ENCODE results near the gene PCBP3. TPM values are rescaled to one million over a fixed set of nuclear protein-coding genes. Genes with fewer than 3 reads are reported as not detected.
"Not testable (repeated sequence)": the region's sequence is repeated elsewhere in the genome, so short reads cannot be mapped to it uniquely, and the experiment has no call there.

PCBP3 gene
- total RNA-seq, 1 experiment from 2014 or later, result 24.1 TPM

DNA sequence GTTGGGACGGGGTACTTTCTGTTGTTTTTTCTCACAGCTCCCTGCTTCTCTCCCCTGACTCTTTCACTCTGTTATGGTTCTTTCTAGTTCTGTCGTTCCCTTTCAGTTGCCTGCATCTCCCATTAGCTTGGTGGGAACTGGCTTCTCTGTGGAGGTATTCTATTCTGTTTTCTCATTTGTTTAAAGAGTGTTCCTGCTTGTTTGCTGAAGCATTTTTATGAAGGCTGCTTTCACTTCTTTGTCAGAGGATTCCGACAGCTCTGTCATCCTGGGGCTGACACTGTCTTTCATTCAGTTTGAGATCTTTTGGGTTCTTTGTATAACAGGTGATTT, 242.0 kb downstream of the PCBP3 start:
- no peak for DNase-seq (ENCODE audit: extremely low read depth, low read depth)

DNA sequence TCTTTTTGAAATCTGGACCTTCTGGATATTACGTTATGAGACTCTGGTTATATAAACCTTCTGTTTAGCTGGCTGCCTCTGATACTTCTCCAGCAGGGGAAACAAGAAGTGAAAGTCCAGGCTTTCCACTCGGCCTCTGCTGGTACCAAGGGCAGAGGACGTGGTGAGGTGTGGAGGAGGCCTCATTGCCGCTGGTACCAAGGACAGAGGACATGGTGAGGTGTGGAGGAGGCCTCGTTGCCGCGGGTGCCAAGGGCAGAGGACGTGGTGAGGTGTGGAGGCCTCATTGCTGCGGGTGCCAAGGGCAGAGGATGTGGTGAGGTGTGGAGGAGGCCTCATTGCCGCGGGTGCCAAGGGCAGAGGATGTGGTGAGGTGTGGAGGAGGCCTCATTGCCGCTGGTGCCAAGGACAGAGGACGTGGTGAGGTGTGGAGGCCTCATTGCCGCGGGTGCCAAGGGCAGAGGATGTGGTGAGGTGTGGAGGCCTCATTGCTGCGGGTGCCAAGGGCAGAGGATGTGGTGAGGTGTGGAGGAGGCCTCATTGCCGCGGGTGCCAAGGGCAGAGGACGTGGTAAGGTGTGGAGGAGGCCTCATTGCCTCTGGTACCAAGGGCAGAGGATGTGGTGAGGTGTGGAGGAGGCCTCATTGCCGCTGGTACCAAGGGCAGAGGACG, 242.5 kb downstream of the PCBP3 start:
- DNase-seq (ENCODE audit: extremely low read depth, low read depth), result not testable (repeated sequence)

DNA sequence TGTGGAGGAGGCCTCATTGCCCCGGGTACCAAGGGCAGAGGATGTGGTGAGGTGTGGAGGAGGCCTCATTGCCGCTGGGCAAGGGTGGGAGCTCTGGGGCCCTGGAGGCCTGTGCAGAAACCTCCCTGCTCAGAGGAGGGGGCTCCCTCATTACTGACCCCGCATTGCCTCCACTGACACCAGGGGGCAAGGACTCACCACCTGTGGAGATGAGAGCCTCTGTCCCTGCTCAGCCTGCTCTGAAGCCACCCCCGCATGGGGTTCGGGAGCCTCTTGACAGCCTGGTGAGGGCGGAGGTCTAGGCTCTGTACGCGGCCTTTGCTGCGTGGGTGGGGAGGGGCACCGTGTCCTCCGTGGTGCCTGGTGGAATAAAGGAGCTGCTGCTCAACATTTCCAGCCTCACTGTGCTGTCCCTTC, 243.1 kb downstream of the PCBP3 start:
- DNase-seq (ENCODE audit: extremely low read depth, low read depth), result no peak

DNA sequence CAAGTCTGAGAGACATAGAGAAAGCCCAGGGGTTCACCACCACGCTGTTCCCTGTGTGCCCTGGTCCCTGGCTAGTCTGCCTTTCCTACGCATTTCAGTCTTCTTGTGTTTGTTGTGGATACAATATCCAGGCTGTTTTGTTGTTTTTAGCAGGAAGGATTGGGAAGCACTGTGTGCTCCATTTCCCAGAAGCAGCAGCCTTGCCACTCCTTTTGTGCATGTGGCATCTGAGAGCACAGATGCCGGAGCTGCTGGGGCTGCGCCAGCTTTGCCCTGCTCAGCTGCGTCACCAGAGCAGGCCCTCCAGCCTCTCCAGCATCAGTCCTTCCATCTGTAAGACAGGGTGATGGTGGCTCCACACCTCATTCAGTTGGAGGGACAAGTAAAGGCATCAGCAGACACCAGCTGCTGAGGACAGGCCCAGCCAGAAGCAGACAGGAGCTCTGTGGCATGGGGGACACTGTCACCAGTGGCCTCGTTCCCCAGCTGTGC, 243.6 kb downstream of the PCBP3 start:
- DNase-seq (ENCODE audit: extremely low read depth, low read depth), result no peak

DNA sequence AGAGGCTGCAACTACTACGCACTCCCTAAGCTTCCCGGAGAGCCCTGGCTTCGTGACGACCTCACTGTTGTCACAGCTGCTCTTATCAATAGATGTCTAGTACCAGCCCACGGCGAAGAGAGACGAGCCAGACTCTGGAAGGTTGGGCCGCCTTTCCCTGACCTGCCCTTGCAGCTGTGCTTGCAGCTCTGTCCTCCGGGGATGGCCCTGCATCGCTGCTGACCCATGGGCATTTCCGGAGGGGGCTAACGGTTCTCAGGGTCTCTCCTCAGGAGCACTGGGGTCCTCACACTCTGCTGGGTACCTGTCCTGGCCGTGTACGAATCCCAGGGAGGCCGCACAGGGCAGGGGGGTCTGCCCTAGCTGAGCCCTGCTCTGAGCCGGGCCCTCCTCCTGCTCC, 244.3 kb downstream of the PCBP3 start:
- no peak for DNase-seq (ENCODE audit: extremely low read depth, low read depth)

DNA sequence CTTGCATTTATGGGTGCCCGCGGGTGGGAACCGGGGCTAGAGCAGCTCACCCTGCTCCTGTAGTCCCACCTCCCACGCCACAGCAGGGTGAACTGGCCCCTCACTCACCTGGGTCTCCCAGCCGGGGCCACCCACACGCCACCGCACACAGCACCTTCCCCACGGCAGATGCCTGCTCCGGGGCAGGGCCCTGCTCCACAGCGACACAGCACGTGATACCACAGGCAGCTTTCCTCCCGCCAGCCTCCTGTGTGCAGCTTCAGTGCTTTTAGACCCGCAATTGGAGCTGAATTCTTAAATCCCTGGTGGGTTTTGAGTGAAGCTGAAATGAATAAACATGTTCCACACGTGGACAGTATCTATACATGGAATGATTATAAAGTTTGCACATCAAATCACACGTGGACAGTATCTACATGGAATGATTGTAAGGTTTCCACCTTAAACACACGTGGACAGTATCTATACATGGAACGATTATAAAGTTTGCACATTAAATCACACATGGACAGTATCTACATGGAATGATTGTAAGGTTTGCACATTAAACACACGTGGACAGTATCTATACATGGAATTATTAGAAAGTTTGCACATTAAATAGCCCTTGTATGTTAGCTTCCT, 245.0 kb downstream of the PCBP3 start:
- no peak for DNase-seq (ENCODE audit: extremely low read depth, low read depth)

DNA sequence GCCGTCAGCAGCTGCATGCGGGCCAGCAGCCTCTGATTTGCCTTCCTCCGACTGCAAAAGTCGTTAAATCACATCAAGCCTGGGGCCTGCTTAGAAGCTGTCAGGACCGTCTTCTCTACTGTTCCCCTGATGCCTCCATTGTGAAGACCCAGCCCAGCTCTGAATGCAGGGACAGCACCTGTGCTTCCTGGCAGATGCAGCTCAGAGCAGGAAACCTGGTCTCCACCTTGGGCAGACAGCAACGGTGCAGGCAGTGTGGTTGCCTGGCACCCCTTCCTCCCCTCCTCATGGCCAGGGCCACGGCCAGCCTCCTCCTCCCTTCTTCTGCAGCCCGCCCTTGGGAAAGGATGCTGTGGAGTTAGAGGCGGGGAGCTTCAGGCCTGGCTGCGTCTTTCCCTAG, 245.7 kb downstream of the PCBP3 start:
- DNase-seq (ENCODE audit: extremely low read depth, low read depth), result no peak

DNA sequence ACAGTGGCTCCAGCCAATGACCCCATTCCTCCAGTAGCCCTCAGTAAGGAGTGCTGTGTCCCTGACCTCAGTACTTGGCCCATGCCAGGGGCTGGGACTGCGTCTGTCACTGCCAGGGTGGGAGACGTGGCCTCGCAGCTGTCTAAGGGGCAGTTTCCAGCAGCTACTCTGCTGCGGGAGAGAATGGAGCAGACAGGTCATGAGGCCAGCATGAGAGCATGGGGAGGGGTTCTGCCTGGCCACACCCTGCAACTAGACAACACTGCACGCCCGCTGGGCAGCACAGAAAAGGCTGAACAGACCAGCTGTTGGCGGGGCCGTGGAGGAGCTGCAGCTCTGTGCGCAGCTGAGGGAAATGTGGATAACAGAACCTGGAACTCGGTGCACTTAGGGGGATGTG, 246.4 kb downstream of the PCBP3 start:
- DNase-seq (ENCODE audit: extremely low read depth, low read depth), result no peak

DNA sequence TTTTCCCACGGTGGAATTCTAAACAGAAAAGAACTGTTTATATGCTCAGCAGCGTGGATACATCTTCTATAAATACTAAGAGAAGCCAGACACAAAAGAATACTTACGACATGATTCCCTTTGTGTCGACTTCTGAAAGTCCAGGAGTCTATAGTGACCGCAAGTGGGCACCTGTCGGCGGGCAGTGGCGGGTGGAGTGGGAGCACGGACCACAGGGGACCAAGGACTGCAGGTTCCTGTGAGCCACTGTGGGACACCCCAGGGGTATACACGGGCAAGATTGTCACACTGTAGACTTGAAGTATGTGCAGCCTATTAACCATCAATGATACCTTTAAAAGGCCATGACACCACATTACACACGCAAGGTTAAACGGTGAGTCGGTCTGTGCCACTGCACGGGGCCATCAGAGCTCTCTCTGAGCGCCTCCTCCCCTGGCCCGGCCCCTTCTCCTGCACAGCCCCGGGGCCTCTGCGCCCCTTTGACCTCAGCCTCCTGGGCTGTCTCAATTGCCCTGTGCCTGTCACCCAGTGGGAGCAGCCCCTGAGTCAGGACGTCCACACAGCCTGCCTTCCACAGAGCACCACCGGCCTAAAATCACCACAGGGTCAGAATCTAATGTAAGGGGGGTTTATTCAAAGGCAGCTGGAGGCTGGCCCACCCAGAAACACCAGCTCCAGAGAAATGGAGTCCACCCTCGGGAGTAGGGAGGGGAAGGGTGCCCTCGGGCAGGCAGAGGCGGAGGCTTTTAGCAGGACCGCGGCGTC, 248.0 kb downstream of the PCBP3 start:
- DNase-seq (ENCODE audit: extremely low read depth, low read depth), result no peak

DNA sequence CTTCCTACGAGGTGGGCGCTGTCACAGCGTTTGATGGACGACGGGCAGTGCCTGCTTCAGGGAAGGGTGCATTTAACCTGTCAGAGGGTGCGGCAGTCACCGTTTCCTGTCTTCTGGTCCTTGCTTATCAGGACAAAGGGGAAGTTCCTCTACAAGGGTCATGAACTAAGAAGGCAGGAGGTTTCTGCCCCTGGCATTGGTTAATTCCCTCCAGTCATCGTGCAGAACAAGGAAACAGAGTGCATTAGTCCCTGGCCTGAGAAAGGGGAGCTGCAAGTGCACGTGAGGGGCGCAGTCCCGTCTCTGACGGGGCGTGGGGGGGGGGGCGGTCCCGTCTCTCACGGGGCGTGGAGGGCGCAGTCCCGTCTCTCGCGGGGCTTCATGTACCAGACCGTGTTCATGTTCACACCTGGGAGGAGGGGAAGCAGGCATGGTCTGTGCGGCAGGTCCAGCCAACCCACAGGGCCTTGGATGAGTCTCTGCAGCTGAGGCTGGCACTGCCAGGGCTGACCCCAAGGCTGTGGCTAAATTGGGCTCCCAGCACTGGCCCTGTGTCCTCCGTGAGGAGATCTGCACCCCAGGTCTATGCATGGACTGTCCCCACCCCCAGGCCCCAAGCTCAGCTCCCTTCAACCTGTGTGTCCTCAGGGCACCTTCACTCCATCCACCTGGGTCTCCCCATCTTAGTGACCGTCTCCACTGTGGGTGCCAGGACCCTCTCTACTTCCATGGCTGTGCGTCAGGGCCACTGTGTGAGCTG, 248.8 kb downstream of the PCBP3 start:
- DNase-seq (ENCODE audit: extremely low read depth, low read depth), result no peak

DNA sequence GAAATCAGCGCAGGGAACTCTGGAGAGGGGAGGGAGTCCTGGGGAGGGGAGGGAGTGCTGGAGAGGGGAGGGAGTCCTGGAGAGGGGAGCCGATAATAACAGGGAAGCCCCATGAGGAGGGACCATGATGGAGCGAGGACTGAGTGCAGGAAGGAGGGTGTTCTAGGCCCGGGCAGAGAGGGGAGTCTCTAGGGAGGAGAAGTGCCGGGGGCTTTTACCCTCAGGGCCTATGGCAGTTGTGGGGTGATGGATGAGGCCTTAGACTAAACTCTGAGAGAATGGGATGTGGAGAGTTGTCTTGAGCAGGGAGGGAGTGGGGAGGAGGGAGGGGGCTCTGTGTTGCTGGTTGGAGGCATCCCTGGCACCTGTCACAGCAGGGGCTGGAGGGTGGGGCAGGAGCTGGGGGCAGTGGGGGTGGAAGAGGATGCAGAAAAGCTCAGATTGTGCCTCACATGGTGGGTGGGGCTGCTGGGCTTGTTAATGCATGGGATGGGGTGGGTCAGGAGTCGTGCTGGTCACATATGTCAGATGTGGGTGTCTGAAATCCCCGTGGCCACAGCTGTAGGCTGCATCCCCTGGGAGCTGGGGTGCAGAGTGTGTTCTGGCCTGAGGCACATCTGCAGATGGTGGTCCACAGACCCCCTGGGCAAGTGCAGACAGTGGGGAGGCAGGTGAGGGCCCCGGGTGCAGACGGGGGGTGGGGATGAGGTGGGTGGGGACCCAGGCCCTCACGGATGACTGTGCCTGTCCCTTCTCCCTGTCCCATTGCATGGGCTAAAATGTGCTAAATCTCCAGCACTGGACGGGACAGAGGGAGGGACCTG, 249.6 kb downstream of the PCBP3 start:
- no peak for DNase-seq (ENCODE audit: extremely low read depth, low read depth)

DNA sequence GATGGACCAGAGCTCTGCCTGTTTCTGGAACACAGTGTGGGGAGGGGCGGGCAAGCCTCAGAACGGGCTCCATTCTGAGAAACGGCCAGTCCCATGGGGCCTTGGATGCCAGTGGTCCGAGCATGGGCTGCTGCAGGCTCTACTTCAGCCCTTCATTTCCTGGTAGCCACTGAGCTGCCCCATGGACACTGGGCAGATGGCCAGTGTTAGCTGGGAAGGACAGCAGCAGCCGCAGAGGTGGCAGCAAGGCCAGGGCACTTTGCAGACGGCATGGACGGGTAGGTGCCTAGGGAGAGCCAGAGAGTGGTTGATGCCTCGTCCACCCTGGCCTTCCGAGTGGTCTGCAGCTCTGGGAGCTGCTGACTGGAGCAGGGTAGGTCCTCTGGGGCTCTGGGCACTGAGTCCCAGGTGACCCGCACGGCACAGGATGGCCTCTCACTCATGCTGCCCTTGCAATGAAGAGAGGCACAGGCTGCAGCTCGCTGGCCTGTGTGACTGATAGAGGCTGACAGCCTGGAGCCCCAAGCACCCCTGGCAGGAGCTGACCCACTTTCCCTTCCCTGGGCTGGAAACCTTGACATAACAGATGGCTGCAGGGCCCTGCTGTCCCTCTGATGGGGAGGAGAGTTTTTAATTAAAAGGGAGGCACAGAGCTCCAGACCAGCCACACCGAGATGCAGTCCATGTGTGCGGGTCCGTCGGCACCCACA, 250.4 kb downstream of the PCBP3 start:
- no peak for DNase-seq (ENCODE audit: extremely low read depth, low read depth)

DNA sequence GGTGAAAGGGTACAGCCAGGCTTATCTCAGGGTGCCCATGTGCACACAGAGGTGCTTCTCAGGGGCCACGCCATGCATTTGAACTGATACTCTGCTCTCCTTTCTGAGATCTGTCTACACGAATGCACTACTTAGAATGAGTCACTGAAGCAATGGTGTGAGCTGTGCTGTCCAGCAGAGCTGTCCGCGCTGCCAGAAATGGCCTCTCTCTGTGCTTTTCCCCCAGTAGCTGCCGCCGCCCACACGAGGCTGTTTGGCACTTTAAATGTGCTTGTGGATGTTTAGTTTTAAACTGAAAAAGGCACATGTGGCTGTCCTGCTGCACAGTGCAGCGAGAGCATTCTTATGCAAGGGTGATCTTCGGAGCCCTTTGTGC, 250.9 kb downstream of the PCBP3 start:
- DNase-seq (ENCODE audit: extremely low read depth, low read depth), result no peak

DNA sequence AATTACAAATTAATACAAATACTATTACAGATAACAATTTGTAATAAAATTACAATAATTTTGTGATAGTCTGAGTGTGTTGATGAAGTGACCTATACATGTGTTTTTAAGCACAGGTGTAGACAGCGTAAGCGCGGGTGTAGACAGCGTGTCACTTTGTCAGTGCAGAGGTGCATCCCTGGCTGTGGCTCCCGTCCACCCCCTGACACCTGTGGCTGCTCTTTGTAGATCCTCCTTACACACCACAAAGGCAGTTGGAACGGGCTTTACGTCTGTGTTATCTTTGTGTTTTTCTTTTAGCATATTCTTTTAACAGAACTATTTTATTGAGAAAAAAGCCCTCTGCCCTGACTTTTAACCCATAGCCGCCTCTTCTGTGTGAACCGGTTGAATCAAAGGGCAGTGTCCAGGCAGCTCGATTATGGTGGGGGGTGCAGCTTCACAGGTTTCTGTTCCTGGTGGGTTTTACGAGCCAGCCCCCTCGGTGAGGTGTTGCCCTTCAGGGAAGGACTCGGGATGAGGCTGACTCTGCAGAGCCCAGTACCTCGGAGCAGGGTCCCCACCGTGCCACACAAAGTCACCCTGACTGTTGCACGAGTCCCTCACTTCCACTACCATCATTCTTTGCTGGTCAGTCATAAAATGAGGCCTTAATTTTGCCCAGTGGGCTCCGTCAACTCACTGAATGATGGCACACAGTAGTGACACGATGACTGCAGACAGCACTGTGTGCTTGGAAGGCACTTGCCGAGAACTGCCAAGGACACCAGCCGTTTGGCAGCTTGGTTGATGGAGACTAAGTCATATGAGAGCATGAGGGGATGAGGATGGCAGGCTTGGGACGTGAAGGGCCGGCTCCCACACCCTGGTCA, 251.6 kb downstream of the PCBP3 start:
- no peak for DNase-seq (ENCODE audit: extremely low read depth, low read depth)

DNA sequence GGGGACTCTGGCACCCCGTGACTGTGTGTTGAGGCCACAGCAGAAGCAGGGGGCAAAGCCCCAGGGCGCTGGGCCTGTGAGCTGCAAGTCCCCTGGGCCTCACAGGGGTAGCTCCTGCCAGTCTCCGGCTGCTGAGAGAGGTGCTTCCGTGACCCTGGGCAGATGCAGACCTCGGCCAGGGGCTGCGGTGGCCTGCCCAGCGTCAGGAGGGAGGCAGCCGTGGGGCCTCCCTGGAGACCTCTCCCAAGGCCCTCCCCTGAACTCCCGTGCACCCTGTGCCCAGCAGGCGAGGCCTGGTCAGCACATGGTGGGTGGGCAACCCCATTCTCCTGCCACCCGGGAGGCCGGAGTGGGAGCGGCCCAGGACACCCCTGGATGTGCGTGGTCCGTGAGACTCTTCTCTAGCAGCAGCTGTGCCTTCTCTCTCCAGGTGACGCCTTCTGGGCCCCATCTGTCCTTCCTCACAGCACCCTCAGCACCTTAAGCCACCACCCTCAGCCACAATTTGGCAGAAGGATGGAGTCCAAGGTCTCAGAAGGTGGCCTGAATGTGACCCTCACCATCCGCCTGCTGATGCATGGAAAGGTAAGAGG, 252.3 kb downstream of the PCBP3 start:
- no peak for DNase-seq (ENCODE audit: extremely low read depth, low read depth)

DNA sequence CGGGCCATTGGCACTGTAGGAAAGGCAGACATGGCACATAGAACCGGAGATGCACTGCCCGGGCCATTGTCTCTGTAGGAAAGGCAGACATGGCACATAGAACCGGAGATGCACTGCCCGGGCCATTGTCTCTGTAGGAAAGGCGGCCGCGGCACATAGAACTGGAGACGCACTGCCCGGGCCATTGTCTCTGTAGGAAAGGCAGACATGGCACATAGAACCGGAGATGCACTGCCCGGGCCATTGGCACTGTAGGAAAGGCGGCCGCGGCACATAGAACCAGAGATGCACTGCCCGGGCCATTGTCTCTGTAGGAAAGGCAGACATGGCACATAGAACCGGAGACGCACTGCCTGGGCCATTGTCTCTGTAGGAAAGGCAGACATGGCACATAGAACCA, 252.9 kb downstream of the PCBP3 start:
- not testable (repeated sequence) for DNase-seq (ENCODE audit: extremely low read depth, low read depth)

DNA sequence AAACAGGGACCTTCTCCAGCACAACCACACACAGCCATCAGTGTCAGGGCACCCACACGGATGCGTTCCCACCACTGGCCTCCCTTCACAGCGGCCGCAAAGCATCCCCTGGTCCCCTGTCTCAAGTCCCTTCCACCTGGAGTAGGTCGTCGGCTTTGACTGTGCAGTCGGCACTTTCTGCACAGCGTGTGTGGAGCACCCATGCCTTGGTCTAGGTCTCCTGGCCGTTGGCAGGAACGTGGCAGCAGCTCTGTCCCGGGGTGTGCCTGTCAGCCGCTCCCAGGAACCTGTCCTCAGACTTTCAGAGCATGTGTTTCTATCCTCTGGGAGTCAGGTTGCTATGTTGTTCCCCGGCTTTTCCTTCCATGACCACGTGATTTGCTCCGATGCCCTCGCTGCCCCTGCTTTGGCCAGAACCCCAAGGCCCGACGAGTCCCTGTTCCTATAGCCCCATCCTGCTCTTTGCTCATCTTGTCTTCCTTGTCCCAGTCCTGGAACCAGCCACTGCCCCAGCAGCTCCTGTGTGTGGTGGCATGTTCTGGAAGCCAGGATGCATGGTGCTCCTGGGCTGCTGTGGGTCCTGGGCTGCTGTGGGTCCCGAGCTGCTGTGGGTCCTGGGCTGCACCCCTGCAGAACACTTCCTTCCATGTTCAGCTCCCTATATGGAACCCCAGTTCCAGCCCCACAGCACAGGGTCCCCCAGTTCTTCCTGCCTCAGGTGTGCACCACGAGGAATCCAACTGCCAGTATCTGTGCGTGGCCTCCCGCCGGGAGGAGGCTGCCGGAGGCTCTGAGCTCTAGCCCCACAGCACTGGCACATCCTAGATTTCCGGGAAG, 253.9 kb downstream of the PCBP3 start:
- no peak for DNase-seq (ENCODE audit: extremely low read depth, low read depth)

DNA sequence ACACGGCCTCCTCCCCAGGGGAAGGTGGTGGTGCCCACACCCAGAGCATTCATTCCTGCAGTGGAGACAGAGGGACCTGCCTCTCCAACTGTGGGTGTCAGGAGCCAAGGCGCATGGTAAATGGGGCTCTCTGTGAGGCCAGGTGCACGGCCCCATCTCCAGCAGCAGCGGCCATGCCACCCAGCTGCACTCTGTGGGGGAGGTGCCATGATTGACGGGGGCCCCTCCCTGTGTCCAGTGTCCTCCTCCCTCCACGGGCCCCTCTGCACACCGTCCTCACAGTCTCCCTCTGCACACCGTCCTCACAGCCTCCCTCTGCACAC, 254.5 kb downstream of the PCBP3 start:
- DNase-seq (ENCODE audit: extremely low read depth, low read depth), result no peak

Measured in NCI-H460 (cell line).